ENCODE measurements around the gene CERS1.

The CERS1 gene

DNA sequence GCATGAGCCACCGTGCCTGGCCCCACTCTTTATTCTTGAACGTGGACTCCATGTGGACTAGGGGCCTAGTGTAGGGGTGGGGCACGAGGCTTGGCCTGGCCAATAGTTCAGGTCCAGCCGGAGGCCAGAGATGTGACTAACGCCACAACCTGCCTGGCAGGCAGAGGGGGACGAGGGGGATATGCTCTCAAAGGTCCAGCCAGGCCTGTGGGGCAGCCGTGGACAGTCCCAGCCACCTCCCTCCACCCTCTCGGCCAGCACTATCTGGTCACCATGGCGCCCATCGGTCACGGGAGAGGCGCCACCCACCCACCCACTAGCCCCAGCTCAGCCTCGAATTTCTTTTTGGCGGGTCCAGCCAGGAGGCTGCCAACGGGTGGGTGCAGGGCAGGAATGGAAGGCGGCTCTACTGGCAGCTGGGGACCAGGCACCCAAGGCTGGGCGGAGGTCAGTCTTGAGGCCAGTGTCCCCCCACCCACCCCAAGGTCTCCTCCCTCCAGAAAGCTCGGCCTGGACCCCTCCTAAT is 2.2 kb upstream of the CERS1 start:
- DNase-seq (ENCODE audit: low read depth) = no peak
- TF ChIP-seq, protein P1, sequence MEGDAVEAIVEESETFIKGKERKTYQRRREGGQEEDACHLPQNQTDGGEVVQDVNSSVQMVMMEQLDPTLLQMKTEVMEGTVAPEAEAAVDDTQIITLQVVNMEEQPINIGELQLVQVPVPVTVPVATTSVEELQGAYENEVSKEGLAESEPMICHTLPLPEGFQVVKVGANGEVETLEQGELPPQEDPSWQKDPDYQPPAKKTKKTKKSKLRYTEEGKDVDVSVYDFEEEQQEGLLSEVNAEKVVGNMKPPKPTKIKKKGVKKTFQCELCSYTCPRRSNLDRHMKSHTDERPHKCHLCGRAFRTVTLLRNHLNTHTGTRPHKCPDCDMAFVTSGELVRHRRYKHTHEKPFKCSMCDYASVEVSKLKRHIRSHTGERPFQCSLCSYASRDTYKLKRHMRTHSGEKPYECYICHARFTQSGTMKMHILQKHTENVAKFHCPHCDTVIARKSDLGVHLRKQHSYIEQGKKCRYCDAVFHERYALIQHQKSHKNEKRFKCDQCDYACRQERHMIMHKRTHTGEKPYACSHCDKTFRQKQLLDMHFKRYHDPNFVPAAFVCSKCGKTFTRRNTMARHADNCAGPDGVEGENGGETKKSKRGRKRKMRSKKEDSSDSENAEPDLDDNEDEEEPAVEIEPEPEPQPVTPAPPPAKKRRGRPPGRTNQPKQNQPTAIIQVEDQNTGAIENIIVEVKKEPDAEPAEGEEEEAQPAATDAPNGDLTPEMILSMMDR (IDR thresholded peaks at IDR 0.05; ENCODE audit: low read depth, low read length, missing control alignments) = no peak
- no peak overlapping the region for H3K4me3 ChIP-seq (ENCODE audit: low read depth, low read length)
- in situ Hi-C loops (cut with HindIII; ENCODE audit: low sequenced_read_pairs) = no loop called here

DNA sequence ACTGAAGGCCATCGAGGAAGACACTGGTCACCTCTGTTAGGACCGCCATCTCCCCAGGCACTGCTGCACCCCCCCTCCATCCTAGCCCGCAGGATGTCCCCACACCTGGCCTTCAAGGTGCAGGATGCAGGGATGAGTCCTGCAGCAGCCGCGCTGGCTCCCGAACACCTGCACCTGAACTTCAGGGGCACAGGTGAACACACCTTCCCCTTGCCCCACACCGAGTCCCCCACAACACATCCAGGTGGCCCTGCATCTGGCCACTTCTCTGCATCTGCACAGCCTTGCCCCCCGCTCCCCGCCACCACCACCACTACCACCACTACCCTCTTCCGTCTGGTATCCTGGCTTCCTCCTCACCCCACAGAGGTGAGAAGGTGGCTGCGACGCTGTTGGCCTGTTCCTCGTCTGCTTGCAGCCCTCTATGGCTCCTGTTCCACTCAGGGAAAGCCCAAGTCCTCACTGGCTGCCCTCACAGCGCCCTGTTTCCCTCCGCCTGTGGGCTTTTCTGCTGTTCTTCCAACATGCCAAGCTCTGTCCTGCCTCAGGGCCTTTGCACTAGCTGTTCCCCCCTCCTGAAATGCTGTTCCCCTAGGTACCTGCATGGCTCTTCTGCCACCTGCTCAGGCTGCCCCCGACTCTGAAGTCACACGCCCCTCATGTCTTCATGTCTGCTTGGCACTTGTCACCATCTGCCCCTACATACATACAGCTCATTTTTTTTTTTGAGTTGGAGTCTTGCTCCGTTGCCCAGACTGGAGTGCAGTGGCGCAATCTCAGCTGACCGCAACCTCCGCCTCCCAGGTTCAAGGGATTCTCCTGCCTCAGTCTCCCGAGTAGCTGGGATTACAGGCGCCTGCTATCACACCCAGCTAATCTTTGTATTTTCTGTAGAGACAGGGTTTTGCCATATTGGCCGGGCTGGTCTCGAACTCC is 1.4 kb upstream of the CERS1 start:
- TF ChIP-seq, protein P1 (IDR thresholded peaks at IDR 0.05; ENCODE audit: low read depth, low read length, missing control alignments) = no peak
- DNase-seq (ENCODE audit: low read depth) = no peak
- H3K4me3 ChIP-seq (ENCODE audit: low read depth, low read length) = no peak overlapping the region
- in situ Hi-C loops (cut with HindIII; ENCODE audit: low sequenced_read_pairs) = no loop called here

DNA sequence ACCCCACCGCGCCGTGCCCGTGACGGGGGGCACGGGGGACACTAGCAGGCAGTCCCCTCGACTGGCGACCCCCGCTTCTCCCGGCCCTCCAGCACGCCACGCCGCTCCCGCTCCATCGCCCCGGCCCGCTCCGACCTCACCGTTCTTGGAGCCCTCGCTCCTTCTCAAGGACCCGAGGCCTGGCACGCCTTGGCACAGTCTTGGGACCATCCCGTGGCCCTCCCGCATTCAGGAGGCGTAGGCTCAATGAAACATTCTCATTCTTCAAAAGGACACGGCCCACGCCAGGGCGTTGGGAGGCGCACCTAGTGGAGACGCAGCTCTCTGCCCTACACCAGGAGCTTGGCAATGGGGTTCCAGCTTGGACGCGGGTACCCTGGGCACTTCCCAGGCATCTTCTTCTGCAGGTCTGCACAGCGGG is 473 bp upstream of the CERS1 start:
- DNase-seq (ENCODE audit: low read depth) = no peak
- TF ChIP-seq, protein P1 (IDR thresholded peaks at IDR 0.05; ENCODE audit: low read depth, low read length, missing control alignments) = peak; percentile 16
- in situ Hi-C loops (cut with HindIII; ENCODE audit: low sequenced_read_pairs) = no loop called here
- no peak overlapping the region for H3K4me3 ChIP-seq (ENCODE audit: low read depth, low read length)

DNA sequence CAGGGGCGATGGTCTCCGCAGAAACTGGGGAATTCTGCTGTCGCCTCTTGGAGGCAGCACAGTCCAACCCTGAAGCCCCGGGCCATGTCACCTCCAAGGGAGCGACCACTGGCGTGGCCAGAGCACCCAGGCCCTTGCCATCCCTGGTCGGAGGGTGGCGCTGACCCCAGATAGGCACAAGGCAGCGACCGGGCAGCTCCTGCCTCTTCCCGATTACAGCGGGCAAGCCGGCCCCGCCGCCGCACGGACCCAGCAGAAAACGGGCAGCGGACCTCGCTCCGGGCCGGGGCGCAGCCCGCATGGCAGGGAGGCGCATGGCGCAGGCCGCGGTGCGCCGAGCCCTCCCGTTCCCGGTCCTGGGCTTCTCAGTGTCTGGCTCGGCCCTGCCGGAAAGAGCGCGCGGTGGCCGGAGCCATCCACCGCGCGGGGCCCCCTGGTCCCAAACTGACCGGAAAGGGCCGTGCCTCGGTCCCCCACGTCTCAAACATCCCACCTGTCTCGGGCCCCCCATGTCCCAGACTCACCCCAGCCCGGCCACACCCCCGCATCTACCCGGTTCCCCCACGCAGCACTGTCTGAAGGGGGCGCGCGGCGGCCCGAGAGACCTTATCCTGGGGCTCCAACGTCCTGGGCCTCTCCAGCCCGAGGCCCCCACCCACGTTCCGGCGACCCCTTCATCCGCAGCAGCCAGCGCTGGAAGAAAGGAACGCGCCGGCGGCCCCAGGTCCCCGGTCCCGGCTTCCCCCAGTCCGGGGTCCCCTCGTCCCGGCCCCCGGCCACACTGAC is 727 bp downstream of the CERS1 start:
- H3K4me3 ChIP-seq (ENCODE audit: low read depth, low read length) = peak overlapping the region; percentile 40
- in situ Hi-C loops (cut with HindIII; ENCODE audit: low sequenced_read_pairs) = no loop called here
- no peak for DNase-seq (ENCODE audit: low read depth)
- TF ChIP-seq, protein P1 (IDR thresholded peaks at IDR 0.05; ENCODE audit: low read depth, low read length, missing control alignments) = peak; percentile 35

DNA sequence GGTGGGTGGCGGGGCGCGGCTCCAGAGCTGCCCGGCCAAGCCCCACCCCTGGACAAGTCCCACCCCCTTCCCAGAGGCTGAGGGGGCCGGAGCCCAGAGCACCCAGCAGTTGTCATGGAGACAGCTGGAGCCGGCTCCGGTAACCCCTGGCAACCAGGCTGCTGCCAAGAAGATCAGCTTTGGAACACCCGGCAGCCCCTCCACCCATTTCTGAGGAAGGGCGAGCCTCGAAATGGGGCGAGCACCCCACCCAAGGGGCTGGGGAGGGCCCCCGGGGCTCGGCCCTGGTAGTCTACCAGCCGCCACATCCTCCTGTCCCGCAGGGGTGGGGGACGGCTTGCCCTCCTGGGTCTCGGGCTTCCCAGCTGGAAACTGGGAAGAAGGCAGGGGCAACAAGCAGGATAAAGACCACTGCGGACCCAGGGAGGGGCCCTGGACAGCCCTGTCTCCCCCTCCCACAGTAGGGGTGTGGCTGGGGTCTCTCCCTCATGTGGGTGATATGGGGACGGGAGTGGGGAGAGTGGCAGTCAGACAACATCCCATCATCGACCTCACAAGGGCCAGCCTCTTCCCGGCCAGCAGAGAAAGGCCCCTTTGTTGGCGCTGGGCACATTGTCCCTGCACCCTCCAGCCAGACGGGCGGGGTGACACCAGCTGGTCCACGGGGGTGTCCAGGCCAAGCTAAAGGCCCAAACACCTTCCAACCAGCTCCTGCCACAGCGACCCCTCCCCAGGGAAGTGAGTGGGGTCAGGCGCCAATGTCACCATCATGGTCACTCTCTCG is 1.5 kb downstream of the CERS1 start:
- TF ChIP-seq, protein P1 (IDR thresholded peaks at IDR 0.05; ENCODE audit: low read depth, low read length, missing control alignments) = no peak
- in situ Hi-C loops (cut with HindIII; ENCODE audit: low sequenced_read_pairs) = no loop called here
- no peak for DNase-seq (ENCODE audit: low read depth)
- H3K4me3 ChIP-seq (ENCODE audit: low read depth, low read length) = peak overlapping the region; percentile 40

Data from astrocyte of the cerebellum (primary cell).